EH (cell line): ENCODE measurements around the gene SMIM44.
A peak's percentile ranks its signal among the peaks of the same experiment; 100 is the strongest.
"Not testable (repeated sequence)": the region's sequence is repeated elsewhere in the genome, so short reads cannot be mapped to it uniquely, and the experiment has no call there.

Experiments used
- DNase-seq: peaks from one replicate; pipeline ENCODE4 v3.0.0-alpha.2; 2015; ENCODE audit warnings: low read depth

Gene SMIM44

DNA sequence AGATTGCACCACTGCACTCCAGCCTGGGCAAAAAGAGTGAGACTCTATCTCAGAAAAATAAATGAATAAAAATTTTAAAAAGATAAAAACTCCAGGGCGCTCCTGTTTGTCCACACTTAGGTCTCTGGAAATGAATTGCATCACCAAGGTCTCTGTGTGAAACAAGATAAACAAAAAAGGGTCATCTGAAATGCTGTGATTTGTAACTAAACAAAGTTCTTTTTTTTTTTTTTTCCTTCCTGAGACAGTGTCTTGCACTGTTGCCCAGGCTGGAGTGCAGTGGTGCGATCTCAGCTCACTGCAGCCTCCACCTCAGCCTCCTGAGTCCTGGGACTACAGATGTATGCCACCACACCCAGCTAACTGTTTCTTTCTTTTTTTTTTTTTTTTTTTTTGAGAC, 34.4 kb upstream of the SMIM44 start:
- DNase-seq, result no peak

GRCh38 chr19:3516675-3517207, 33.5 kb upstream of the SMIM44 start:
- no peak for DNase-seq

DNA sequence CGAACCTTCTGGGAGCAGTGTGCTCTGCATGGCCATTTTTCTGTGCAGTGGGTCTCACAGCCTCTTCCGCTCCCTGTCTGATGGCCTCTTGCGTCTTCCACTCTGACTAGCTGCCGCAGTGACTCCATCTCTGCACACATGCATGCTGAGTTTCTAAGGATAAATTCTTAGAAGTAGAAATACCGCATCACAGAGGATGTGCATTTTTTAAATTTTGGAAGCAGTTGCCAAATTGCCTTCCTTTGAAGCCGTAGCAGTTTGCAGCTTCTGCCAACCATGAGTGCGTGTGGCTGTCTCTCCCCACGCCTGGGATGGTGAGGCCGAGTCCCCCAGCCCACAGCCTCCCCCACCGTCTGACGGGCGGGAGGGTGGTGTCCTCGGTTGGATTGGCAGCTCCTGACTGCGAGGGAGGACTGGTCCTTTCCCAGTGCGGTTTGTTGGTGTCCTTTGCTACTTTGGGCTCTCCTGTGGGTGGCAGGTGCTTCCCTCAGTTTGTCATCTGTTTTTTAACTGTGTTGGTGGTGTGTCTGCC, 32.7 kb upstream of the SMIM44 start:
- peak; percentile 30 for DNase-seq

DNA sequence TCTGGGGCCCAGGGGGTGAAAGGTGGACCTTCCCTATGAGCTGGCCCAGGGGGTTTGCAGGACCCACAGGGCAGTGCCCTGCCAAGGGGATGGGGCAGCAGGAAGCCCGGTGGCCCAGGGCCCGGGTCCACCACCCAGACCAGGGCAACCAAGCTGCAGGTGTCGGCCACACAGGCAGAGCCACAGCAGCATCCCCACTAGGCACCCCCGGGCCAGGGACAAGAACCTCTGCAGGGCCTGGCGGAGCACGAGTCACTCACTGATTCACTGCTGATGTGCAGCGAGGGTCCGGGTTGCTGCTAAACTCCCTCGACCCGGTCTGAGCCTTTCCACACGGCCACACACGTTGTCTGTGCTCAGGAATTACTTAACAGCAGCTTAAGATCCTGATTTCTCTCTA, 31.7 kb upstream of the SMIM44 start:
- DNase-seq, result peak; percentile 38

- DNase-seq, result peak; percentile 7
Observed at GRCh38 chr19:3513229-3514140, 30.2 kb upstream of the SMIM44 start.

DNA sequence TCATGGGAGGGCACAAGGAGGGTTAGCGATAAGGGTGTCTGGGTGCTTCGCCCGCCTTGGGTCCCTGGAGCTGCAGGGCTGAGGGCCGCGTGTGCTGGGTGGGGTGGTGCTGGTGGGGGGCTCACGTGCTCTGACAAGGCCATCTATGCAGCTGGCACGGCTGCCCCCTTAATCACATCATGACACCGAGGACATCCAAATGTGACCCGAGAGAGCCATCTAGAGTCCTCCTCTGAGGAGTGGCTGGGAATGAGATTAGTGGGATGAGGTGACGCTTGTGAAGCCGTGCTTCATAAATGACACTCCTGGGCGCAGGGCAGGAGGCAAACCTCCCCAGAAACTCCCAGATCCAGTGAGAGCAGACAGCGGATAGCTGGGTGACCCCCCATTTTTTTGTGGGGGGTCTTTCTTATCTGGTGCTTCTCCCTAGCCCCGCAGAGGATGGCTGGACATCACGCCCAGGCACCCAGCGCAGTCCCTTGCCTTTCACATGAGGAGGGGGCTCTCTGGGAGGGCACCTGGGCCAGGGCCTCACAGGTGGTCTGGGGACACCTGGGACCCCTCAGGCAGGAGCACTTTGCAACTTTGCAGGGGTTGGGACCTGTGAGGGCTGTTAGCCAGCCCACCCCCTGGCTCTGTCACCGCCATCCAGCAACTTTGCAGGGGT, 29.5 kb upstream of the SMIM44 start:
- no peak for DNase-seq

DNA sequence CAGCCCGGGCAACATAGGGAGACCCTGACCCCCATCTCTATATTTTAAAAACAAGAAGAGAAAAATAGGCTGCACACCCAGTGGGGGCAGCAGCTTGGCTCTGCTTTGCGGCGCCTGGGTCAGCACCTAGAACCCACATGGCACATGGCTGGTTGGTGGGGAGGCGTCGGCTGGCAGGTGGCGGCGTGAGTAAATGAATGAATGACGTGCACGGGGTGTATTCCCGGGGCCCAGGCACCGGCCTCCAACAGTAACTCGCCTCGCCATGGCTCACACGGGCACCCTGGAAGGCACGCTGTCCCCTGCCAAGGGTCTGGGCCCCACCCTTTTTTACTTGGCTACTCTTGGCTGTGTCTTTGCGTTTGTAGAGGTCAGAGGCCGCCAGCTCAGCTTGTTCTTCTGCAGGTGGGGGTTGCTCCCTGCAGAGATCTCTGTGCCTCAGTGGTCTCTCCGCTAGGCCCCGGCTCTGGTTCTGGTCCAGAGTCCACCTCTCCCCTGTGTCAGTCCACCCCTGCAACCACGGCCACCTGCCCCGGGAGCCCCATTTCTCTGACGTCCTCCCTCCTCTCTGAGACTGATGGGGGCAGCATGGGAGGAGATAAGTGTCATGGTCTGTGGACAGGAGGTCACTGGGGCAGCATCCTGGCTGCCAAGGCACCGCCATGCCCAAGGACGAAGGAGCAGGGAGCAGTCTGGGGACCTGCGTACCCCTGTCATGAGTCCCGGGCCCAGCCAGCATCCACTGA, 28.4 kb upstream of the SMIM44 start:
- DNase-seq, result no peak

DNA sequence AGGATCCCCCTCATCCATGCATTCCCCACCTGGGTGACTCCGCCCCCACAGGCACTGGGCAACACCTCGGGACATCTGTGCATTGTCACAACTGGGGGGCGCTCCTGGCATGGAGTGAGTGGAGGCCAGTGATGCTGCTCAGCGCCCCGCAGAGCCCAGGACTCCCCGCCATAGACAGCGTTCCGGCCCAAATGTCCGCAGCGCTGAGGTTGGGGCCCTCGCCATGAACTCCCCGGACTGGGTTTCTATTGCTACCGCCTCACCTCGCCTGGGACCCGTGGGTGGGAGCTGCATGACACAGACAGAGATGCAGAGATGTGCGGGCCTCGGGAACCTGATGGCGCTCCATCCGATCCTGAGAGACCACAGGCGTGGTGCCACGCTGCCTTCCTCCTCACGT, 27.5 kb upstream of the SMIM44 start:
- DNase-seq, result no peak

GRCh38 chr19:3509566-3509989, 26.3 kb upstream of the SMIM44 start:
- peak; percentile 67 for DNase-seq

GRCh38 chr19:3508771-3509535, 25.7 kb upstream of the SMIM44 start:
- DNase-seq, result peak; percentile 28

DNA sequence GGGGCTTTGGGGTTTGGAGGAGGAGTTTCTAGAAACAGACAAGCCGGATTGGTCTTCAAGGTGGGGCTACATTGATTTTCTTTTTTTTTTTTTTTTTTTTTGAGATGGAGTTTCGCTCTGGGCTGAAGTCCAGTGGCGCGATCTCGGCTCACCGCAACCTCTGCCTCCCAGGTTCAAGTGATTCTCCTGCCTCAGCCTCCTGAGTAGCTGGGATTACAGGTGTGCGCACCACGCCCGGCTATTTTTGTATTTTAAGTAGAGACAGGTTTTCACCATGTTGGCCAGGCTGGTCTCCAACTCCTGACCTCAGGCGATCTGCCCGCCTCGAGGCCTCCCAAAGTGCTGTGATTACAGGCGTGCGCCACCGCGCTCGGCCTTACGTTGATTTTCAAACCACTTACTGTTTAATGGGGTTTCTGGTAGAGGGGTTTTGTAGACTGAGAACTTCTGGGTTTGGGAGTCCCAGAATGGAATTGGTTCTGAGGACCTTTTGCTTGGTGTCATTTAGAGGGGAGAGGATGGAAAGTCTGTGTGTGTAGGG, 24.9 kb upstream of the SMIM44 start:
- not testable (repeated sequence) for DNase-seq

DNA sequence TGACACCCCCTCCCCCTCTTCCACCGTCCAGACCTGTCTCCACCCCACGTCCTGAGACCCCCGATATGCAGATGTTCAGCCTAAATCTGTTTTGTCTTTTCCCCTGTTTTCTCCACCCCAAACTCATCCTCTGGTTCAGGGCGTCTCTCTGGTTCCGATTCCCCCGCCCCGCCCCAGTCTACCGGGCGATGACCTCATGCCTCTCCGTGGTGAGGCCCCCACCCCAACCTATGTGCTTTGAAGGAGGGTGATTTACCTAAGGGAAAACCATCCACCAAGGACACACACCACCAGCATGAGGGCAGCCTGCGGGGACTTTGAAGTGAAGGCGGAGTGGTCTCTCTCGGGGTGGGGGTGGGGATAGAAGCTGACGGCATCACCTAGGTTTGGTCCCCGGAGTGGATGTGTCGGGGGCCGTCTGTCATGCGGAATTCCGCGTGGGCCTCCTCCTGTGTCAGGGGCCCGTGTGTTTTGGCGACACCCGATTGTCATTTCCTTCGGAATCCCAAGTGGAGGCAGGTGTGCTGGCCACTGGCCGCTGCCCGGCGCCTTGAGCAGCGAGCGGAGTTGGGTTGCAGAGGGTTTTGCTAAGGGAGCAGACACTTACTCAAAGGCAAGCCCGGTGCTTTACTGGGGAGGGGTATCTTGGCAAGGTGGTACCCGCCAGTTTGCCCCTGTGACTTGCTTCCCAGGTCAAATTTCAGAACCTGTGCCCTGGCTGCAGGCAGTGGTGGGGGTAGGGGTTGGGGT, 24.3 kb upstream of the SMIM44 start:
- peak; percentile 12 for DNase-seq

GRCh38 chr19:3506384-3507340, 23.4 kb upstream of the SMIM44 start:
- DNase-seq, result peak; percentile 25

DNA sequence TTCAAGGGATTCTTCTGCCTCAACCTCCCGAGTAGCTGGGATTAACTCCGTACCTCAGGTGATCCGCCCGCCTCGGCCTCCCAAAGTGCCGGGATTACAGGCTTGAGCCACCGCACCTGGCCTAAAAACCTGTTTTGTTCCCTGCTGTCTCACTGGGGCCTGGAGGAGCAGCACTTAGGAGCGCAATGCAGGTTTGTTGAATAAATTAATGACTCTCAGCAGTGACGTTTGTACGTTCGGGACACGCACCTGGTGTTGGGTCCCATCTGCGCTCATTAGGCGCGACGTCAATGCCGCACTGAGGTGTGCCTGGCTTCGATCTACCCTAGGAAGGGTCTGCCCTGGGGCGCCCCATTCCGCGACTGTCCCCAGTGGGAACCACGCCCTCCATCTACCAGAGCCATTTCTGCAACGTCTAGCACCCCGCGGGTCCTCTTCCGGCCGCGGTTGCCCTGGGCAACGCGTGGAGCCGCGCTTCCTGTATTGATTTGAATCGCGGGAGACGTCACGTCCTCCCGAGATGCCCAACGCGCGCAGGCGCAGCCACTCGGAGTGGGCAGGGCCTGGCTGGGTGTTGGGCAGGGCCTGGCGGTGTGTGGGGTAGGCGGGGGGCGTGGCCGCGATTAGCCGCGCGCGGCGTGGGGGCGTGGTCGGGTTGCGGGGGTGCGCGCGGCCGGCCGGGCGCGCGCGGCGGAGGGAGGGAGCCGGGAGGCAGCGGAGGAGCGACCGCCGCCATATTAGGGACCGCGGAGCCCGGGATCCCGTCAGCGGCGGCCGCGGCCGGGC, 22.6 kb upstream of the SMIM44 start, which contains the start of gene FZR1:
FZR1 (plus strand) TSS at position 714 of the 786 bp plus-strand sequence. CDS start 16,679 bp downstream, outside the sequence.
- DNase-seq, result peak; percentile 98

DNA sequence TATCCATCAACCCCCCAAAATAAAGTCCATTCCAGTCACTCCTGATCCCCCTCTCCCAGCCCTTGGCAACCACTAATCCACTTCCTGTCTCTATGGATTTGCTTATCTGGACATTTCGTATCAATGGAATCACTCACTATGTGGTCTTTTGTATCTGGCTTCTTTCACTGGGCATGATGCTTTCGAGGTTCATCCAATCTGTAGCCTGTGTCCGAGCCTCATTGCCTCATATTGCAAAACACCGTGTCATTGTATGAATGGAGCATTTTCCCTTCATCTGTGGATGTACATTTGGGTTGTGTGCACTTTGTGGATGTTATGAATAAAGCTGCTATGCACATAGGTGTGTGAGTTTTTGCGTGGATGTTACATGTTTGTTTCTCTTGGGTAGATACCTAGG, 21.5 kb upstream of the SMIM44 start:
- DNase-seq, result no peak

GRCh38 chr19:3503036-3503572, 19.9 kb upstream of the SMIM44 start:
- peak; percentile 24 for DNase-seq

DNA sequence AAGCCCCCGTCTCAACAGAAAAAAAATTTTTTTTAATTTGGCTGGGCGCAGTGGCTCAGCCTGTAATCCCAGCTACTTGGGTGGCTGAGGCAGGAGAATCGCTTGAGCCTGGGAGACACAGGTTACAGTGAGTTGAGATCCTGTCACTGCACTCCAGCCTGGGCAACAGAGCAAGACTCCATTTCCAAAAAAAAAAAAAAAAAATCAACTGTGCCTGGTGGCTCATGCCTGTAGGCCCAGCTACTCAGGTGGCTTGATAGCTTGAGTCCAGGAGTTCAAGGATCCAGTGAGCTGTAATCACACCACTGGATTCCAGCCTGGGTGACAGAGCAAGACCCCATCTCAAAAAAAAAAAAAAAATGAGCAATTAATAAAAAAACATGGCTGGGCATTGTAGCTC, 18.5 kb upstream of the SMIM44 start:
- DNase-seq, result no peak
